SU-DHL-6 (cell line): Measurements from ENCODE around the gene GNG7.

Experiments
- EZH2phosphoT487 ChIP-seq: fragments of 200-600 bp; sonication (generic), shearing (Covaris generic); conservative IDR thresholded peaks from 2 replicates; pipeline ENCODE4 v1.6.1; 2018; ENCODE audit warnings: mild to moderate bottlenecking, antibody characterized with exemption, low read length, moderate library complexity, mixed read lengths
- TF ChIP-seq, protein P1 (sequence below): fragments of 200-600 bp; sonication (generic); IDR thresholded peaks from one replicate; pipeline ENCODE4 v1.5.1; 2017; ENCODE audit warnings: antibody characterized with exemption, mild to moderate bottlenecking, low read length, moderate library complexity; ENCODE audit not compliant: insufficient read depth, poor library complexity, severe bottlenecking

DNA sequence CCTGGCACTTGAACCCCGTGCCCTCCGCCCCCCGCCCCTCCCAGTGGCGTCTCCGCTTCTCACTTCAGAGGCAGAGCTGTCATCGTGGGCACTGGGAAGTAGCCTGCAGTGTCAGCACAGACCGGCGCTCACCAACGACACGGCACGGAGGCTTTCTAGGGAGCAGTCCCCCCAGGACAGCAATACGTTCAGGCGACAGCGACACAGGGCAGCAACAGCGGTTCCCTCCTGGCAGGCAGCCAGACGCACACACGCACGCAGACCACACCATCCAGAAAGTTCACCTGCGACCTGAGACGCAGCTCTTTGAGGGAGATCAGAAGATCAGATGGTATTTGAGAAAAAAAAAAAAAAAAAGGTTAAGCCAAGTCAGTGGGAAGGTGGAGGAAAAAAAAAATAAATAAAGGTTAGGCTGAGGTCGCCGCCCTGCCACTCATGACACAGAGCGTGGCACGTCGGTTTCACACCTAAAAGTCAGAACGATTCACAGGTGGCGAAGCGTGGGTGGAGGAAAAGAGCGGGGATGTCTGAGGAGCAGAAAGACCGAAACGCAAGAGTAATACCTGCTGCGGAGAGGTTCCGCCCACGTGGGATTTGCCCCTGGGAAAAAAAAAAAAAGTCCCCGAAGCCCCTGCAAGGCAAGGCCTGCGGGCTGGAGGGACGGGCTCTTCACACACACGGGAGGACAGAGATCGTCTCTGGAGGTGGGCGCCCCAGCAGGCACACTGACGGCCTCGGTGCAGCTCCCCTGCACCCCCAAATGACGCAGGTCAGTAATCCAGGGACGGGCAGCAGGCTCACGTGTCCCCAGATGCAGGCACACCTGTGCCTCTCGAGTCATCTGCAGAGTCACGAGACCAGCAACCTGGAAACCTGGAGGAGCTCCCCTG is 94.5 kb downstream of the GNG7 start:
- TF ChIP-seq, protein P1, sequence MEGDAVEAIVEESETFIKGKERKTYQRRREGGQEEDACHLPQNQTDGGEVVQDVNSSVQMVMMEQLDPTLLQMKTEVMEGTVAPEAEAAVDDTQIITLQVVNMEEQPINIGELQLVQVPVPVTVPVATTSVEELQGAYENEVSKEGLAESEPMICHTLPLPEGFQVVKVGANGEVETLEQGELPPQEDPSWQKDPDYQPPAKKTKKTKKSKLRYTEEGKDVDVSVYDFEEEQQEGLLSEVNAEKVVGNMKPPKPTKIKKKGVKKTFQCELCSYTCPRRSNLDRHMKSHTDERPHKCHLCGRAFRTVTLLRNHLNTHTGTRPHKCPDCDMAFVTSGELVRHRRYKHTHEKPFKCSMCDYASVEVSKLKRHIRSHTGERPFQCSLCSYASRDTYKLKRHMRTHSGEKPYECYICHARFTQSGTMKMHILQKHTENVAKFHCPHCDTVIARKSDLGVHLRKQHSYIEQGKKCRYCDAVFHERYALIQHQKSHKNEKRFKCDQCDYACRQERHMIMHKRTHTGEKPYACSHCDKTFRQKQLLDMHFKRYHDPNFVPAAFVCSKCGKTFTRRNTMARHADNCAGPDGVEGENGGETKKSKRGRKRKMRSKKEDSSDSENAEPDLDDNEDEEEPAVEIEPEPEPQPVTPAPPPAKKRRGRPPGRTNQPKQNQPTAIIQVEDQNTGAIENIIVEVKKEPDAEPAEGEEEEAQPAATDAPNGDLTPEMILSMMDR = no peak
- no peak for TF ChIP-seq EZH2phosphoT487
